Type B pancreatic cell (in vitro differentiated cells): ENCODE data around the gene DPF3. TPM values are rescaled to one million over a fixed set of nuclear protein-coding genes. Genes with fewer than 3 reads are reported as not detected.

Source experiments
- DNase-seq: peaks from one replicate; pipeline ENCODE4 v3.0.0; 2021; ENCODE audit warnings: mixed read lengths; ENCODE audit not compliant: unreplicated experiment; ENCODE audit errors: extremely low spot score
- H3K27ac Mint-ChIP-seq: 2 replicates; pipeline ENCODE4 v1.8.0; 2021; ENCODE audit warnings: mild to moderate bottlenecking, mixed read lengths
- H3K27me3 Mint-ChIP-seq: 2 replicates; pipeline ENCODE4 v1.8.0; 2021; ENCODE audit warnings: mixed read lengths
- H3K36me3 Mint-ChIP-seq: 2 replicates; pipeline ENCODE4 v1.8.0; 2021; ENCODE audit warnings: mixed read lengths
- H3K4me1 Mint-ChIP-seq: one replicate; pipeline ENCODE4 v1.8.0; 2021; ENCODE audit warnings: mixed read lengths; ENCODE audit not compliant: unreplicated experiment
- H3K4me3 Mint-ChIP-seq: 2 replicates; pipeline ENCODE4 v1.8.0; 2021; ENCODE audit warnings: mild to moderate bottlenecking, mixed read lengths
- H3K9me3 Mint-ChIP-seq: 2 replicates; pipeline ENCODE4 v1.8.0; 2021; ENCODE audit warnings: mixed read lengths
- CTCF ChIP-seq: fragments of 200-600 bp; sonication (generic); conservative IDR thresholded peaks from 2 replicates; pipeline ENCODE4 v1.5.0; 2021; ENCODE audit warnings: antibody characterized with exemption, mild to moderate bottlenecking
- total RNA-seq: library from RNA; stranded (reverse); gene quantifications from 2 replicates; pipeline ENCODE4 v1.2.1, GENCODE V29; 2021; ENCODE audit warnings: low replicate concordance

Gene DPF3
- total RNA-seq, 1 donor from 2014 or later: 4.5 TPM

- Mint-ChIP-seq H3K4me3 (no peak overlapping the region), H3K9me3 (no peaks in the 10 kb centered on the region), H3K36me3 (no peaks in the 10 kb centered on the region), H3K4me1 (peaks cover 21% of the 10 kb centered on the region), H3K27me3 (peaks cover 3% of the 10 kb centered on the region), H3K27ac (no peak overlapping the region)
- DNase-seq: no peak
- no peak for TF ChIP-seq CTCF
Measured at GRCh38 chr14:72852194-72852593, 41.7 kb downstream of the DPF3 start.

- no peak overlapping the region for H3K4me3 Mint-ChIP-seq
- no peak overlapping the region for H3K27ac Mint-ChIP-seq
- H3K9me3 Mint-ChIP-seq: no peaks in the 10 kb centered on the region
- peaks cover 3% of the 10 kb centered on the region for H3K27me3 Mint-ChIP-seq
- peaks cover 17% of the 10 kb centered on the region for H3K4me1 Mint-ChIP-seq
- no peak for DNase-seq
- no peaks in the 10 kb centered on the region for H3K36me3 Mint-ChIP-seq
- TF ChIP-seq CTCF: no peak
Measured at GRCh38 chr14:72851635-72852034, 42.3 kb downstream of the DPF3 start.

- no peak for TF ChIP-seq CTCF
- H3K4me1 Mint-ChIP-seq: peaks cover 12% of the 10 kb centered on the region
- no peak for DNase-seq
- no peak overlapping the region for H3K27ac Mint-ChIP-seq
- peaks cover 3% of the 10 kb centered on the region for H3K27me3 Mint-ChIP-seq
- H3K4me3 Mint-ChIP-seq: no peak overlapping the region
- no peaks in the 10 kb centered on the region for H3K36me3 Mint-ChIP-seq
- no peaks in the 10 kb centered on the region for H3K9me3 Mint-ChIP-seq
Measured at GRCh38 chr14:72850360-72850759, 43.5 kb downstream of the DPF3 start.

- DNase-seq: no peak
- peaks cover 3% of the 10 kb centered on the region for H3K27me3 Mint-ChIP-seq
- H3K9me3 Mint-ChIP-seq: no peaks in the 10 kb centered on the region
- H3K27ac Mint-ChIP-seq: no peak overlapping the region
- no peak for TF ChIP-seq CTCF
- peaks cover 12% of the 10 kb centered on the region for H3K4me1 Mint-ChIP-seq
- H3K36me3 Mint-ChIP-seq: no peaks in the 10 kb centered on the region
- no peak overlapping the region for H3K4me3 Mint-ChIP-seq
Measured at GRCh38 chr14:72849222-72849621, 44.7 kb downstream of the DPF3 start.

GRCh38 chr14:72847721-72848120, 46.2 kb downstream of the DPF3 start:
- no peak for TF ChIP-seq CTCF
- Mint-ChIP-seq H3K27me3 (peaks cover 3% of the 10 kb centered on the region), H3K4me3 (no peak overlapping the region), H3K36me3 (no peaks in the 10 kb centered on the region), H3K27ac (no peak overlapping the region), H3K4me1 (peaks cover 12% of the 10 kb centered on the region), H3K9me3 (no peaks in the 10 kb centered on the region)
- DNase-seq: no peak

GRCh38 chr14:72845683-72846082, 48.2 kb downstream of the DPF3 start:
- Mint-ChIP-seq H3K9me3 (no peaks in the 10 kb centered on the region), H3K4me3 (no peak overlapping the region), H3K36me3 (no peaks in the 10 kb centered on the region), H3K27ac (no peak overlapping the region), H3K27me3 (no peaks in the 10 kb centered on the region), H3K4me1 (peaks cover 9% of the 10 kb centered on the region)
- no peak for TF ChIP-seq CTCF
- DNase-seq: no peak
